ENCODE data around the gene ASAP2. TPM values are rescaled to one million over a fixed set of nuclear protein-coding genes. Genes with fewer than 3 reads are reported as not detected.

Gene ASAP2
- total and polyA plus RNA-seq, 9 of the 15 experiments (the other 6 are each of a cell fraction or from before 2014, with no cell fraction given) = 0.06 to 4.3 (median 3.1) TPM

DNA sequence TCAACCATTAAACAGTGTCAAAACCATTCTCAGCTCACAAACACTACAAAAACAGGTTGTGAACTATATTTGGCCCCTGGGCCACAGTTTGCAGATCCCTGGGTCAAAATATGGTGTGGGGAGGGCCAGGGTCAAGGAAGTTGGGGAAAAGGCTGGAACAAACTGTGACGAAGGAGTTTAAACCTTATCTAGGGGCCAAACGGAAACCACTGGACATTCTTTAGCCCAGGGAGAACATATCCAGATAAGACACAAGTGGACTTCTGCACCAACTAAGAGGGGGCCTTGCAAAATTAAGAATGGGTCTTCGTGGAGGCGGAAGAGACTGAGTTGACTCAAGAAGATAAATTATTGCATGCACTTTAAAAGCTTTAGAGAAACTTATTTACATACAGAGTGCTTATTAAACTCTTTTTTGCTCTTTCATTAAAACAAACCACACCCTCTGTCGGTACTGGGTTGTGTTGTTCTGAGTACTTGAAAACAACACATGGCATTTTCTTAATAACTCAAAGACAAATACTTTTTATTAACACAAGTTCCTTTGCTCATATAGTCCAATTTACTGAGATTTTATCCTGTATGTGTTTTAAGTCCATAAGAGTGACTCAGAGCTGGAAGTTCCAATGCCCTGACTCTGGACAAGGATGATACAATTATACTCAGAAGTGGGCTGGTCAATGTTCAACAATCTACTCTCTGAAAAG, 5.3 kb upstream of the ASAP2 start (continued):
- TF ChIP-seq HNRNPUL1 (IDR thresholded peaks at IDR 0.05; ENCODE audit: low read length) (no peak), KLF1 (tag; IDR thresholded peaks at IDR 0.05) (no peak), MGA (IDR thresholded peaks at IDR 0.05) (no peak), RBM15 (IDR thresholded peaks at IDR 0.05; ENCODE audit: insufficient read depth, low read length) (no peak), CBX8 (IDR thresholded peaks at IDR 0.05; ENCODE audit: borderline replicate concordance, extremely low read depth, low read depth, low read length, poor library complexity, severe bottlenecking) (no peak), TCFL5 (CRISPR knock-in tag; conservative IDR thresholded peaks at IDR 0.05) (no peak)
- TF ChIP-seq, protein P1, sequence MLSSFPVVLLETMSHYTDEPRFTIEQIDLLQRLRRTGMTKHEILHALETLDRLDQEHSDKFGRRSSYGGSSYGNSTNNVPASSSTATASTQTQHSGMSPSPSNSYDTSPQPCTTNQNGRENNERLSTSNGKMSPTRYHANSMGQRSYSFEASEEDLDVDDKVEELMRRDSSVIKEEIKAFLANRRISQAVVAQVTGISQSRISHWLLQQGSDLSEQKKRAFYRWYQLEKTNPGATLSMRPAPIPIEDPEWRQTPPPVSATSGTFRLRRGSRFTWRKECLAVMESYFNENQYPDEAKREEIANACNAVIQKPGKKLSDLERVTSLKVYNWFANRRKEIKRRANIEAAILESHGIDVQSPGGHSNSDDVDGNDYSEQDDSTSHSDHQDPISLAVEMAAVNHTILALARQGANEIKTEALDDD (IDR thresholded peaks at IDR 0.05) = peak; percentile 48; the same call in 1 of the 2 replicates
- TF ChIP-seq, protein P2, sequence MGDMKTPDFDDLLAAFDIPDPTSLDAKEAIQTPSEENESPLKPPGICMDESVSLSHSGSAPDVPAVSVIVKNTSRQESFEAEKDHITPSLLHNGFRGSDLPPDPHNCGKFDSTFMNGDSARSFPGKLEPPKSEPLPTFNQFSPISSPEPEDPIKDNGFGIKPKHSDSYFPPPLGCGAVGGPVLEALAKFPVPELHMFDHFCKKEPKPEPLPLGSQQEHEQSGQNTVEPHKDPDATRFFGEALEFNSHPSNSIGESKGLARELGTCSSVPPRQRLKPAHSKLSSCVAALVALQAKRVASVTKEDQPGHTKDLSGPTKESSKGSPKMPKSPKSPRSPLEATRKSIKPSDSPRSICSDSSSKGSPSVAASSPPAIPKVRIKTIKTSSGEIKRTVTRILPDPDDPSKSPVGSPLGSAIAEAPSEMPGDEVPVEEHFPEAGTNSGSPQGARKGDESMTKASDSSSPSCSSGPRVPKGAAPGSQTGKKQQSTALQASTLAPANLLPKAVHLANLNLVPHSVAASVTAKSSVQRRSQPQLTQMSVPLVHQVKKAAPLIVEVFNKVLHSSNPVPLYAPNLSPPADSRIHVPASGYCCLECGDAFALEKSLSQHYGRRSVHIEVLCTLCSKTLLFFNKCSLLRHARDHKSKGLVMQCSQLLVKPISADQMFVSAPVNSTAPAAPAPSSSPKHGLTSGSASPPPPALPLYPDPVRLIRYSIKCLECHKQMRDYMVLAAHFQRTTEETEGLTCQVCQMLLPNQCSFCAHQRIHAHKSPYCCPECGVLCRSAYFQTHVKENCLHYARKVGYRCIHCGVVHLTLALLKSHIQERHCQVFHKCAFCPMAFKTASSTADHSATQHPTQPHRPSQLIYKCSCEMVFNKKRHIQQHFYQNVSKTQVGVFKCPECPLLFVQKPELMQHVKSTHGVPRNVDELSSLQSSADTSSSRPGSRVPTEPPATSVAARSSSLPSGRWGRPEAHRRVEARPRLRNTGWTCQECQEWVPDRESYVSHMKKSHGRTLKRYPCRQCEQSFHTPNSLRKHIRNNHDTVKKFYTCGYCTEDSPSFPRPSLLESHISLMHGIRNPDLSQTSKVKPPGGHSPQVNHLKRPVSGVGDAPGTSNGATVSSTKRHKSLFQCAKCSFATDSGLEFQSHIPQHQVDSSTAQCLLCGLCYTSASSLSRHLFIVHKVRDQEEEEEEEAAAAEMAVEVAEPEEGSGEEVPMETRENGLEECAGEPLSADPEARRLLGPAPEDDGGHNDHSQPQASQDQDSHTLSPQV (IDR thresholded peaks at IDR 0.05) = peak; percentile 58; the same call in 1 of the 2 replicates
